GM12891 (cell line): ENCODE measurements around the gene SMYD3.

ENCODE experiments used
- DNase-seq: peaks from one replicate; pipeline ENCODE4 v3.0.0; 2011; ENCODE audit warnings: low spot score; ENCODE audit not compliant: insufficient read length
- FAIRE-seq: peaks from 2 replicates; lab custom pipeline; 2011; peaks lifted over from hg19 to GRCh38; lab: Jason Lieb, UNC
- PAX5 ChIP-seq: IDR thresholded peaks from 2 replicates; pipeline ENCODE4 v1.6.1; 2011; ENCODE audit warnings: low read length, moderate library complexity, mild to moderate bottlenecking; ENCODE audit not compliant: insufficient read depth, severe bottlenecking
- POLR2A ChIP-seq: IDR thresholded peaks from 2 replicates; pipeline ENCODE4 v1.6.1; 2011; ENCODE audit warnings: low read depth, low read length, control low read depth
- POLR2AphosphoS5 ChIP-seq: IDR thresholded peaks from 2 replicates; pipeline ENCODE4 v1.6.1; 2011; ENCODE audit warnings: low read depth, low read length, control low read depth
- POU2F2 ChIP-seq: IDR thresholded peaks from 2 replicates; pipeline ENCODE4 v1.6.1; 2011; ENCODE audit warnings: low read depth, mild to moderate bottlenecking, control low read depth, low read length, moderate library complexity
- SPI1 ChIP-seq: IDR thresholded peaks from 2 replicates; pipeline ENCODE4 v1.6.1; 2011; ENCODE audit warnings: low read depth, low read length, control low read depth
- TAF1 ChIP-seq: IDR thresholded peaks from 2 replicates; pipeline ENCODE4 v1.6.1; 2011; ENCODE audit warnings: low read depth, low read length, control low read depth

The SMYD3 gene

DNA sequence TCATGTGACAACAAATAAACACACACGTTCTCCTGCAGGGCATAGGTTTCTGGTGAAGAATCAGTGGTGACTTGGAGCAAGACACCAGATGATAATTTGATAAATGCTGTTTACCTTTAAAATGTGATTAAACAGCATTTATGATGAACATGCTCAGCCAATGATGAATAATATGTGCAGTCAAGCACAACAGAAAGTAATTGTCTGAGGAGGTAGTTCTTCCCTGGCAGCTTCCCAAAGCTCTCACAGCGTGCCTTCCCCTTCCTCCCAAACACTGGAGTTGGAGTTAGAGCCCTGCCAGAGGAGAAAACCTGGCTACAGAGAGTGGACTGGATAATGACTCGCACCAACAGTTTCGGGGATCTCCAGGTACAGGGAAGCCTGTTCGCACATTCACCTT is 463.5 kb downstream of the SMYD3 start:
- FAIRE-seq (no peak), DNase-seq (no peak)
- TF ChIP-seq POLR2AphosphoS5 (no peak), POLR2A (no peak), PAX5 (no peak), TAF1 (no peak), SPI1 (no peak), POU2F2 (no peak)

DNA sequence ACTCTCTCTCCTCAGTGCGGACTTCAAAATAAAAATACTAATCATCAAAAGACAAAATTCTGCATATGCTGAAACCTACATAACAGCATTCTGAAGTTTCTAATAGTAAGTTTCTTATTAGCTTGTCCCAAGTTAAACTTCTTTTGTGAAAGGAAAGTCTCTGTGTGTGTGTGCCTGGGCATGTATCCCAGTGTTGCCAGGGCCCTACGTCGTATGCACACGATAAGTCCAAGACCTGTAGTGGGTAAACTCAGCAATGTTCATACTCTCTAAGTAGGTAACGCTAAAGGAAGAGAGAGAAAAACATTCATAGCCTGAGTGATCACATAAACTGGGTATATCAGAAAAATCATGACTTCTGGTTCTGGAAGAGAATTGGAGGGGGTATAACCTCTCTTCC is 465.7 kb downstream of the SMYD3 start:
- no peak for FAIRE-seq
- DNase-seq, result no peak
- TF ChIP-seq SPI1, result no peak
- no peak for TF ChIP-seq PAX5
- TF ChIP-seq POU2F2, result no peak
- no peak for TF ChIP-seq POLR2A
- no peak for TF ChIP-seq POLR2AphosphoS5
- no peak for TF ChIP-seq TAF1

DNA sequence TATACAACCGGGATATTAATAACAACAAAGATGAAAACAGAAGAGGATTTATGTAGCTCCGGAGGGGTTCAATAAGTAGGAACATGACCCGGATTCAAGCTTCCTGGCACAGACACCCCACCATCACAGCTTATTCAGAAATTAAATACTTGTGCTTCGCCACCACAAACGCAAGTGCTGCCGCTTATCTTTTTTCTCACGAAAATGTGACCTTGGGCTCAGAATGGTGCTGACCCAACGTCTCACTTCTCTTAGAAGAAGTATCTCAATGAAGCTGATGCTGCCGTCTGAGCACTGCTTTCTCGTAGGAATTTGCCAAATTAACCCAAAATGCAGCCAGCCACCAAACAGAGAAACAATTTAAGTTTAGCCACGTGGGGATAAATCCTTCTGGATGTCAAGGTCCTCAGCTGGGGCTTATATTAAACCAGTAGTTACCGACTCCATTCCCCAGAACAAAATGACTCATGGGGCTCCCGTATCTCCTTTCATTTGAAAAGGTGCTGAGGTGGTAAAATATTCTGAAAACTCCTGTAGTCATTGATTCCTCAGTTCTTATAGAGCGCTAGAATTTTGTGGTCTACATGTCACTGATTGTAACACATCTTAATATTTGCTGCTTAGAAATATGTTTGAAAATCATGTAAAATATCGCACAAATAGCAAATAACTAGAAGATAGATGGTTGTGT is 466.7 kb downstream of the SMYD3 start:
- no peak for DNase-seq
- no peak for FAIRE-seq
- TF ChIP-seq POU2F2 (no peak), SPI1 (no peak), PAX5 (no peak)

DNA sequence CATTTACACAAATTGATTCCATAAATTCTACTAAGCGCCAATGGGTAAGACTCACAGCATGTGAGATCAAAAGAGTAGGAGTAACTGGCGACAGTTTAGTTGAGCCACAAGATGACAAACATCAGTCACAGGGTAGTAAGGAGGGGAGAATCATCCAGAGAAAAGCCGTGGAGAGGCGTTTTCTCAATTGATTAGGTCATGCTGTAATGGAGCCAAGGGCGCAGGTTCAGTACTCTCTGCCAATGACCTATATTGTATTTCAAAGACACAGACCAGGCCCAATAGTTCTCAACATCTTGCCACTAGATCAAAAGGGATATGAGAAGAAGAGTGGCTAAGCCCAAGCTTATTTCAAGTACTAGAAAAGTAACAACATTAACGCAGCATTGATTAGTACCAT is 467.5 kb downstream of the SMYD3 start:
- no peak for FAIRE-seq
- DNase-seq, result no peak
- TF ChIP-seq POLR2AphosphoS5 (no peak), PAX5 (no peak), TAF1 (no peak), POLR2A (no peak), SPI1 (no peak), POU2F2 (no peak)

DNA sequence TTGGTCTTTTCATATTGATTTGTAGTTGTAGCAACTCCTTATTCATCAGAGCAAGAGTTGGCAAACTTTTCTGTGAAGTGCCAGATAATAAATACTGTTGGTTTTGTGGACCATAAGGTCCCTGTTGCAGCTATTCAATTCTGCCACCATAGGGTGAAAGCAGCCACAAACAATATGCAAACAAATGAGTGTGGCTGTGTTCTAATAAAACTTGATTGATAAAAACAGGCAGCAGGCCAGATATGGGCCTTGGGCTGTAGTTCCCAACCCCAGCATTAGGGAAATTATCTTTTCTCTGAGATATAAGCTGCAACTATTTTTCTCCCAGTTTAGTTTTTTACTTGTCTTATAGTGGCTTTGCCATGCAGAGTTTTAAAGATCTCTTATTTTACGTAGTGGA is 469.2 kb downstream of the SMYD3 start:
- TF ChIP-seq TAF1, result no peak
- DNase-seq (no peak), FAIRE-seq (no peak)

DNA sequence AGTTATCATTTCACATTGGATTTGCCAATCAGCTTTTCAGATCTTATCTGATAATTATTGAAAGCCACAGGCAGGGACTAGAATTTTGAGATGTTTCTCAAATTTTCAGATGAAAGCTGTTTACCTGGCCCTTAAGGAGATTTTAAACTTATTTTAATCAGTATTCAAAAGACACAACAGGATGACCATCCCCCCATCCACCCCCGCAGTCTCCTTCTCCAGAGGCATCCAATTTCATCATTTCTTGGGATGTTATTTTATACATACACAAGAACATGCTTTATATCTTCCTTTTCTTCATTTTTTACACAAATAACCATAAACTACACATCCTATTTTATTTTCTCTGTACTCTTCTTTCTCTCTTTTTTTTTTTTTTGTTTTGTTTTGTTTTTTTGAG is 470.9 kb downstream of the SMYD3 start:
- no peak for TF ChIP-seq POU2F2
- TF ChIP-seq POLR2A, result no peak
- no peak for TF ChIP-seq SPI1
- no peak for TF ChIP-seq PAX5
- TF ChIP-seq POLR2AphosphoS5, result no peak
- no peak for TF ChIP-seq TAF1
- DNase-seq, result no peak
- FAIRE-seq, result no peak

DNA sequence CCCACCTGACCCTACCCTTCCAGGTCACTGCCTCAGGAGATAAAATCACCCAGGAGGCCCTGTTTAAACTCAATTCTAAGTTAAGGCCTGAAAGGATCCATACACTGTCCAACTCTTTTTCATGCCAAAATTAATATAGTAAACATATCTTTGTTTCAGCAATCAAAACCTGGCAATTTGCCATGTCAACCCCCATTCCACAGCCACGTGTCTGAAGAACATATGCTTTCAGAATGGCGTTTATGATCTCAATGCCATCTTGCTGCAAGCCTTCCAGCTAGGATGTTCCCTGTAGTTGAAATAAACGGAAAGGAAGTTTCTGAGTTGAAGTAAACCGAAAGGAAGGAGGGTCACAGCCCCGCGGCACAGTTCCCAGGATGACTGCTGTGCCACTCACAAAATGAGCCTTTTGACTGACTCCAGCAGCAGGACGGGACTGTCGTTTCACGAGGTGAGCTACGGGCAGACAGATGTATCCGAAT is 472.0 kb downstream of the SMYD3 start:
- DNase-seq (no peak), FAIRE-seq (no peak)
- TF ChIP-seq TAF1 (no peak), POU2F2 (no peak), PAX5 (no peak), POLR2AphosphoS5 (no peak), SPI1 (no peak)

DNA sequence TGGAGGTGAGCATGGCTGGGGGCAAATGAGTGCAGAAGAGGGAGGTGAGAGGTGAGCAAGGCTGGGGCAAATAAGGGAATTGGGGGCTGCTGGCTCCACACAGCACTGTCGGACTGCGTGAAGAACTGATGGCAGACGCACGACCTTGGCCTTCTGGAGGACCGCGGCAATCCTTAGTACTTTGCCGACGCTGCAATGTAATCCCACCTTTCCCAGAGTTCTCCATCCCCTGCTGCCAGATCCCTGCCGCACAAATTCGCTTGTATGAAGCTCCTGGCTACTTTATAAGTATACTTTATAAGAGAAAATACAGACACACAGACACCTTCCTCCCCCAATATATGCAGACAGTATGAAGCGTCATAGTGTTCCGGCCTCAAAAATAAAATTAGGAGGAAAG is 472.4 kb downstream of the SMYD3 start:
- no peak for FAIRE-seq
- no peak for DNase-seq
- TF ChIP-seq POLR2A (no peak), TAF1 (no peak), POU2F2 (no peak), POLR2AphosphoS5 (no peak), SPI1 (no peak)

DNA sequence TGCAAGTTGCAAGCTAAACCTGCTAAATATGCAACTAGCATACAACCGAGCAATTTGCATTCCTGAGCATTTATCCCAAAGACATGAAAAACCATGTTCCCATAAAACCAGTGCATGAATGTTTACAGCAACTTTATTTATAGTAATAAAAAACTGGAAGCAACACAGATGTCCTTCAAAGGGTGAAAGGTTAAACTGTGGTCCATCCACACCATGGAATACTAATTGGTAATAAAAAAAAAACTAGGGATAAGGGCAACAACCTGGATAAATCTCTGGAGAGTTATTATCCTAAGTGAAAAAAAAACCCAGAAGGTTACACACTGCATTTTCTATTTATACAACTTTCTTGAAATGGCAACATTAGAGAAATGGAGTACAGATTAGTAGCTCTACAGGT is 474.1 kb downstream of the SMYD3 start:
- FAIRE-seq (no peak), DNase-seq (no peak)
- TF ChIP-seq SPI1 (no peak), PAX5 (no peak), TAF1 (no peak), POLR2AphosphoS5 (no peak), POLR2A (no peak), POU2F2 (no peak)

DNA sequence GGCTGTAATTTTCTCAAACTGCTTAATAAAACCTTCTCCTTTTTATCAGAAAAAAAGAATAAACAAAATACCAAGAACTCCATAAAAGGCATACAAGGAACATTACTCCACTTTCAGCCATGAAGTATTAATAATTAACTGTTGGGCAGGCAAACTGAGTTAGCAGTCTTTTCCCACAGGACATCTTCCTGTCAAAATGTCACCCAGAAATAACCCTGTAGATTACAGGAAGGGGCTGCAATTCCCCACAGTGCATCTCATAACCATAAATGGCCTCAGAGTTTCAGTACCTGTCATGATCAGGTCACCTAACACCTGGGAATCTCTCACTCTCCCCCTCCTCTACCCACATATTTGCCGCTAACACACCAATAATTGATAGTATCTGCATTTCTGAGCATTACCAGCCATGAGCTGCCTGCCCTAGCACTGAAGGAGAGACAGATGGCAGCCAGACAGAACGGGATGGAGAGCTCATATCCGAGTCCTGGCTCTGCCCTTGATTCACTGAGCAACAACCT is 475.0 kb downstream of the SMYD3 start:
- TF ChIP-seq POLR2AphosphoS5, result no peak
- TF ChIP-seq POLR2A, result no peak
- no peak for TF ChIP-seq TAF1
- no peak for TF ChIP-seq SPI1
- TF ChIP-seq PAX5, result no peak
- no peak for TF ChIP-seq POU2F2
- no peak for FAIRE-seq

More for the DNA sequence above, 475.0 kb downstream of the SMYD3 start:
- DNase-seq, result no peak
